Hepatocyte (in vitro differentiated cells): Measurements from ENCODE around the gene RASL10B.

ENCODE experiments used
- CTCF ChIP-seq: fragments of 200-600 bp; sonication (generic); IDR thresholded peaks from 2 replicates; pipeline ENCODE4 v1.5.1; 2016; ENCODE audit warnings: antibody characterized with exemption, mild to moderate bottlenecking; ENCODE audit not compliant: poor library complexity
- EZH2 ChIP-seq: fragments of 200-600 bp; sonication (generic); IDR thresholded peaks from 2 replicates; pipeline ENCODE4 v1.6.1; 2016; ENCODE audit warnings: antibody characterized with exemption, mild to moderate bottlenecking, borderline replicate concordance
- EZH2phosphoT487 ChIP-seq: fragments of 200-600 bp; sonication (generic); IDR thresholded peaks from one replicate; pipeline ENCODE4 v1.6.1; 2018; ENCODE audit warnings: antibody characterized with exemption, mild to moderate bottlenecking, low read depth, moderate library complexity; ENCODE audit not compliant: unreplicated experiment, severe bottlenecking

- TF ChIP-seq CTCF = no peak
- TF ChIP-seq EZH2 = no peak
- TF ChIP-seq EZH2phosphoT487 = no peak
Measured at GRCh38 chr17:35714988-35715387, 16.5 kb upstream of the RASL10B start.
